ENCODE measurements around the gene LIPF.

- TF ChIP-seq PRRX2 (CRISPR knock-in tag; IDR thresholded peaks at IDR 0.05) (no peak), MAX (CRISPR knock-in tag; IDR thresholded peaks at IDR 0.05) (no peak), CTCF (IDR thresholded peaks at IDR 0.05) (no peak), TCF7 (CRISPR knock-in tag; IDR thresholded peaks at IDR 0.05; ENCODE audit: low read depth) (no peak)
Measured at GRCh38 chr10:88652616-88653015, 11.6 kb upstream of the LIPF start.

All from WTC11 (cell line).